HL-60 (cell line): ENCODE data around the gene SDC4.

ENCODE experiments used
- DNase-seq, 2 experiments: peaks; one replicate each; pipeline ENCODE4 v3.0.0-alpha.2; 2010 to 2020; ENCODE audit warnings: low read depth in 1 of 2, low spot score in 1 of 2
- H3K27ac ChIP-seq: fragments of 250-450 bp; sonication (Bioruptor Pico); replicated peaks from 2 replicates; pipeline ENCODE4 v1.5.1; 2020; ENCODE audit warnings: mild to moderate bottlenecking, moderate library complexity
- H3K27me3 ChIP-seq: fragments of 250-450 bp; sonication (Bioruptor Pico); 2 replicates; pipeline ENCODE4 v1.5.1; 2021; ENCODE audit warnings: mild to moderate bottlenecking, moderate library complexity; ENCODE audit not compliant: insufficient read depth, poor library complexity, severe bottlenecking
- H3K4me3 ChIP-seq: replicated peaks from 2 replicates; pipeline ENCODE4 v1.5.1; 2011; ENCODE audit warnings: mild to moderate bottlenecking, control low read depth, low read length; ENCODE audit not compliant: insufficient read depth
- CTCF ChIP-seq: IDR thresholded peaks from one replicate; pipeline ENCODE4 v1.5.1; 2011; ENCODE audit warnings: low read length, control low read depth, inconsistent platforms; ENCODE audit not compliant: insufficient read depth
- GABPA ChIP-seq: IDR thresholded peaks from 2 replicates; pipeline ENCODE4 v1.6.1; 2012; ENCODE audit warnings: low read depth
- POLR2AphosphoS5 ChIP-seq: IDR thresholded peaks from 2 replicates; pipeline ENCODE4 v1.6.1; 2012; ENCODE audit warnings: low read depth
- REST ChIP-seq: IDR thresholded peaks from 2 replicates; pipeline ENCODE4 v1.6.1; 2012; ENCODE audit warnings: low read depth; ENCODE audit not compliant: insufficient replicate concordance
- SPI1 ChIP-seq: IDR thresholded peaks from 2 replicates; pipeline ENCODE4 v1.6.1; 2012; ENCODE audit warnings: low read depth, mild to moderate bottlenecking, borderline replicate concordance

The SDC4 gene

GRCh38 chr20:45318386-45318939 is 29.8 kb downstream of the SDC4 start:
- no peak for DNase-seq
- H3K27ac ChIP-seq: peak overlapping the region; percentile 73
- TF ChIP-seq REST: no peak
- TF ChIP-seq GABPA: no peak
- TF ChIP-seq POLR2AphosphoS5: no peak
- no peak for TF ChIP-seq CTCF
- no peak for TF ChIP-seq SPI1

GRCh38 chr20:45317826-45318225 is 30.4 kb downstream of the SDC4 start:
- DNase-seq: no peak
- Histone ChIP-seq H3K27me3 (no peaks in the 10 kb centered on the region), H3K4me3 (no peak overlapping the region), H3K27ac (no peak overlapping the region)
- TF ChIP-seq SPI1 (no peak), REST (no peak)

More at GRCh38 chr20:45318386-45318939, 29.8 kb downstream of the SDC4 start:
- H3K4me3 ChIP-seq: no peak overlapping the region
- no peaks in the 10 kb centered on the region for H3K27me3 ChIP-seq

GRCh38 chr20:45316150-45317080 is 31.8 kb downstream of the SDC4 start:
- Histone ChIP-seq H3K4me3 (no peak overlapping the region), H3K27me3 (no peaks in the 10 kb centered on the region), H3K27ac (no peak overlapping the region)
- DNase-seq: no peak
- TF ChIP-seq REST (no peak), POLR2AphosphoS5 (no peak)

GRCh38 chr20:45315672-45316071 is 32.6 kb downstream of the SDC4 start:
- no peaks in the 10 kb centered on the region for H3K27me3 ChIP-seq
- TF ChIP-seq CTCF: no peak
- TF ChIP-seq REST: no peak
- no peak for TF ChIP-seq GABPA
- TF ChIP-seq POLR2AphosphoS5: no peak
- TF ChIP-seq SPI1: no peak
- no peak for DNase-seq
- no peak overlapping the region for H3K27ac ChIP-seq
- H3K4me3 ChIP-seq: no peak overlapping the region
